Measurements from ENCODE around the gene KLK13.

Gene KLK13

GRCh38 chr19:51019544-51019925 is 45.4 kb downstream of the KLK13 start, which contains the start of gene KLK10:
TSS of gene KLK10 (minus strand) at chr19:51019709. CDS start at chr19:51019130, 579 bp downstream.
- no peak for DNase-seq (ENCODE audit: low read depth in 2 of 2)

GRCh38 chr19:51018745-51019543 is 45.9 kb downstream of the KLK13 start:
- DNase-seq (ENCODE audit: low read depth in 2 of 2), result no peak

DNA sequence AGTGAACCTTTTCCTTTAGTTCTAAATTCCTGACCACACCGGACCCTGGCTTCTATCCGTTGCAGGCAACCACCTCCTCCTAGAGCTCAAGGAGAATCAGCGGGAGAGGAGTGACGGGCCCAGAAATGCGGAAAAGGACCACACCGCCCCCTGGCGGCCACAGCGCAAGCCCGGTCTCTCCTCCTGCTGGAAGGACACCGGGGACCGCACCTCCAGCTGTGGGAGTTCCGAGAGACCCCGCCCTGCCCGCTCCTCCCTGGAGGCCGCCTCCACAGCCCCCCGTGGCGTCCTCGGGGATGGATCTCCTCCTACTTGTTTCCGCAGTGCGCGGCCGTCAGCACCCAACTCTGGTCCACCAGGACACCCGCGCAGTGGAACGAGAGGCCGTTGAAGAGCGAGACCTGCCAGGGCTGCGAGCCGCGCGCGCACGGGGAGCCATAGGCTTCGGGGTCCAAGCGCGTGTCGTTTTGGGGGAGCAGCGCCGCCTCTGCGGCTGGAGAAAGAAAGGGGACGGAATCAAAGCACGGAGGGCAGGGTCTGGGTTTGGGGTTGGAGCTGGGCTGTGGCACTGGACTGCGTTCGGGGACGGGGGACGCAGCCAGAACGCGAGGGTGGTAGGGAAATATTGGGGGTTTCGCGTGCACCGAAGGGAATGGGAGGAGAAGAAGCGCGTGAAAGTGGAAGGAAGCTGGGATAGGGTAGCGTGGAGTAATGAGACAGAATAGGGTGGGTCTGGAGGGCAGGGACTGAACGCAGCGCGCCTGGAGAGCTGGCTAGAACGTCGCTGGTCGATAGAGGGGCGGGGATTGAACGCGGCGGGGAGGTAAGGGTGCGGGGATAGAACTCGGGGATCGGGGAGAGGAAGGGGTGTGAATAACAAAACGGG is 47.9 kb downstream of the KLK13 start:
- DNase-seq (ENCODE audit: low read depth in 2 of 2), result peak; percentile 42 to 75

DNA sequence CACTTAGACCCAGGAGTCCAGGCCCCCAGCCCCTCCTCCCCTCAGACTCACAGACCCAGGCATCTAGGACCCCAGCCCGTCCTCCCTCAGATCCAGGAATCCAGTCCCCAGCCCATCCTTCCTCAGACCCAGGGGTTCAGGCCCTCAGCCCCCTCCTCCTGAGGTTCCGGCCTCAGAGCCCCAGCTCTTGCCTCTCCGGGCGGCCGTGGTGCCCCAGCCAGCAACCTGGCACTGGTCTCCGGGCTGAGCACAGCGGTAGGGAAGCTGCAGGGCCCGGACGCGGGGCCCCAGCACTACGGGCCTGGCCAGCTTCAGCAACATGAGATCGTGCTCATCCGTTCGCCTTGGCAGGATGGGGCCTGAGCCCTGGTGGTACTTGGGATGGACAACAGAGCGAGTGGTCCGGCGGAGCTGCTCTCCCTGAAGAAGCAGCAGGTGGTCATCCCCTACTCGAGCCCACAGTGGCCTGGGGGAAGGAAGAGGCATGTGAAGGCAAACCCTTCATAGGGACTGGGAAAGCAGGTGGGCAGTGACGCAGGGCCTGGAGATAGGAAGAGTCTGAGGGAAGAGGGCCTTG is 49.1 kb downstream of the KLK13 start:
- no peak for DNase-seq (ENCODE audit: low read depth in 2 of 2)

GRCh38 chr19:51014242-51014641 is 50.6 kb downstream of the KLK13 start:
- no peak for DNase-seq (ENCODE audit: low read depth in 2 of 2)

- DNase-seq (ENCODE audit: low read depth in 2 of 2), result no peak
These were observed 52.2 kb downstream of the KLK13 start for GRCh38 chr19:51012661-51013190.

DNA sequence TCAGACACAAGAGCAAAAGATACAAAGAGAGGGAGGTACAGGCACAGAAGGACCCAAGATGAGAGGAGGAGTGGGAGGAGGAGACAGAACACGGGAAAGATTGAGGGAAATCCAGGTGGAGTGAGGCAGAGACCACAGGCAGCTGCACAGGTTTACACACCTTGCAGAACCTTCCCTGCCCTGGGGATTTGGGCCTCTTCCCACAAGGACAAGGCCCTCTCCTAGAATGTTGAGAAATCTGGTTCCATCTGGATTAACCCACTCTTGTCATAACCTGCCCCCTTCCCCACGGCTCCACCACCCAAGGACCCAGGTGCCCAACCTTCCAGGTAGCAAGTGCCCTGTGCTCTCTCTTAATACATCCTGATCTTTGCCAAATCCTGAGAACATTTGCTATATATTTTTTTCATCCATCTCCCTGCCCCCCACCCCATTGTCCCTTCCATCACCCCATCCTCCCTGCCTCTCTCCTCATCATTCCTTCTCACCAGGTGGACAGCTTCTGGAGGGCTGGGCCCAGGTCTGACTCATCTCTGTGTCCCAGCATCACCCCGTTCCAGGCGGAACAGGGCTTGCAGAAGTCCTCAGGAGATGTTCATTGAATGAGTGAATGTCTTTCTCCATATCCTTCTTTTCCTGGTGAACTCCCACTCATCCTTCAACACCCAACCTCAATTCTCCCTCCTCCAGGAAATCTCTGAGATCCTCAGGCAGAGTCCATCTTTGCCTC is 54.7 kb downstream of the KLK13 start:
- DNase-seq (ENCODE audit: low read depth in 2 of 2), result no peak

- no peak for DNase-seq (ENCODE audit: low read depth in 2 of 2)
These were observed 55.6 kb downstream of the KLK13 start for GRCh38 chr19:51009061-51009891.

- no peak for DNase-seq (ENCODE audit: low read depth in 2 of 2)
These were observed 57.4 kb downstream of the KLK13 start for GRCh38 chr19:51007488-51007887.

DNA sequence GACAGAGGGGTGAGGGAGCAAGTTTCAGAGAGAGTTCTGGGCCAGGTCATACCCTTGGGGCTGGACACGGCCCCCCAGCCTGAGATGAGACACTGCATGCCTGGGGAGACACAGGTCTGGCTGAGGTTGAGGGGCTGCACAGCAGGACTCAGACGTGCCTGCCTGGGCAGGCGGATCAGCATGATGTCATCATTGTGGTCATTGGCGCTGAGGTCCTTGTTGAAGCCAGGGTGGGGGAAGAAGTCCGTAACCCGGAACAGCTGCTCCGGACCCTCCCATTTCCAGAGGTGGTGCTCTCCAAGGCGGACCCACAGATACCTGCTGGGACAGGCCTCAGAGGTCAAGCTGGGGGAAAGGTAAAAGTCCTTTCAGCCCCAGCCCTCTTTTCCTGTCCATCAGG is 58.5 kb downstream of the KLK13 start:
- no peak for DNase-seq (ENCODE audit: low read depth in 2 of 2)

Measured in stimulated activated CD4-positive, alpha-beta T cell treated with anti-CD3 and anti-CD28 coated beads, Interleukin-4, amount 100 ng/mL, for 48 hours (primary cell).